Measurements from ENCODE around the gene OR2A5. TPM values are rescaled to one million over a fixed set of nuclear protein-coding genes. Genes with fewer than 3 reads are reported as not detected.
A peak's percentile ranks its signal among the peaks of the same experiment; 100 is the strongest.

Gene OR2A5
- polyA plus RNA-seq, 2 of the 4 experiments (the other 2 are of a cell fraction) = not detected

- Histone ChIP-seq H3K4me1 (no peaks in the 10 kb centered on the region), H3K27ac (no peak overlapping the region), H3K4me2 (no peak overlapping the region), H3K9me3 (no peaks in the 10 kb centered on the region), H3K4me3 (no peak overlapping the region)
- peak in 1 of 2 experiments; percentile 30 for DNase-seq (ENCODE audit: low read depth in 1 of 2, low spot score in 1 of 2)
- TF ChIP-seq SMC3 (IDR thresholded peaks at IDR 0.05) (peak; percentile 62), RAD21 (conservative IDR thresholded peaks at IDR 0.05 in 1 of 2, IDR thresholded peaks at IDR 0.05 in 1 of 2) (peak; percentile 77 to 79), HOXB5 (CRISPR knock-in tag; IDR thresholded peaks at IDR 0.05) (no peak), CTCF (IDR thresholded peaks at IDR 0.05) (peak; percentile 65), REST (IDR thresholded peaks at IDR 0.05) (no peak)
- peak; percentile 77 for FAIRE-seq
- WGBS (ENCODE audit: missing lambda C conversion rate) = 2% methylated on average over 3 of the region's 3 CpGs
- CTCF ChIA-PET = interaction anchor here (0.9 to 2.5 kb wide), 5 partner anchors 10 to 411 kb away, joined by 3 to 8 read pairs (median 4); partner anchors contain the start of gene TCAF1
- ATAC-seq = peak in 1 of 2 experiments; percentile 68; a peak in 4 of 6 replicates
- POLR2A ChIA-PET = no interaction called here
Observed at GRCh38 chr7:144027070-144027469, 21.7 kb upstream of the OR2A5 start.

- POLR2A ChIA-PET = interaction anchor here (1.4 kb wide), 1 partner anchor 126 kb away, joined by 3 read pairs; the partner anchor contains the start of gene TCAF1
- H3K4me2 ChIP-seq = no peak overlapping the region
- H3K4me3 ChIP-seq = no peak overlapping the region
- CTCF ChIA-PET = interaction anchor here (1.2 to 2.5 kb wide), 5 partner anchors 9 to 410 kb away, joined by 3 to 8 read pairs (median 4); partner anchors contain the start of gene TCAF1
- DNase-seq (ENCODE audit: low read depth in 1 of 2, low spot score in 1 of 2) = no peak
- 9% methylated on average over 1 of the region's 1 CpG for WGBS (ENCODE audit: missing lambda C conversion rate)
- no peak overlapping the region for H3K27ac ChIP-seq
- no peak for ATAC-seq
- TF ChIP-seq GATA3 (IDR thresholded peaks at IDR 0.05; ENCODE audit: borderline replicate concordance) (no peak), TP53 (CRISPR knock-in tag; IDR thresholded peaks at IDR 0.05) (no peak), FOXS1 (CRISPR knock-in tag; IDR thresholded peaks at IDR 0.05) (no peak)
- H3K9me3 ChIP-seq = no peaks in the 10 kb centered on the region
- FAIRE-seq = no peak
- no peaks in the 10 kb centered on the region for H3K4me1 ChIP-seq
Observed at GRCh38 chr7:144027974-144028373, 20.8 kb upstream of the OR2A5 start.

- ChIA-PET CTCF (interaction anchor here (1.2 to 2.5 kb wide), 5 partner anchors 8 to 409 kb away, joined by 3 to 8 read pairs (median 4); partner anchors contain the start of gene TCAF1), POLR2A (interaction anchor here (1.4 kb wide), 1 partner anchor 126 kb away, joined by 3 read pairs; the partner anchor contains the start of gene TCAF1)
- H3K4me2 ChIP-seq = no peak overlapping the region
- H3K9me3 ChIP-seq = no peaks in the 10 kb centered on the region
- no peaks in the 10 kb centered on the region for H3K4me1 ChIP-seq
- 65% methylated on average over 3 of the region's 3 CpGs for WGBS (ENCODE audit: missing lambda C conversion rate)
- H3K4me3 ChIP-seq = no peak overlapping the region
- no peak for ATAC-seq
- DNase-seq (ENCODE audit: low read depth in 1 of 2, low spot score in 1 of 2) = no peak
- no peak for TF ChIP-seq ELK1 (IDR thresholded peaks at IDR 0.05; ENCODE audit: low read depth, low read length)
- TF ChIP-seq MAZ (IDR thresholded peaks at IDR 0.05; ENCODE audit: borderline replicate concordance, low read depth, low read length) = no peak
- TF ChIP-seq KDM5A (IDR thresholded peaks at IDR 0.05) = no peak
- TF ChIP-seq NFE2L2 (conservative IDR thresholded peaks at IDR 0.05; ENCODE audit: low read length) = no peak
- no peak for TF ChIP-seq KDM1A (IDR thresholded peaks at IDR 0.05; ENCODE audit: low read depth)
- TF ChIP-seq MAX (IDR thresholded peaks at IDR 0.05) = no peak
- TF ChIP-seq E2F6 (IDR thresholded peaks at IDR 0.05; ENCODE audit: borderline replicate concordance, low read depth) = no peak
- TF ChIP-seq NPAS2 (CRISPR knock-in tag; IDR thresholded peaks at IDR 0.05; ENCODE audit: borderline replicate concordance) = no peak
- no peak for FAIRE-seq
- H3K27ac ChIP-seq = no peak overlapping the region
Observed at GRCh38 chr7:144028547-144028946, 20.2 kb upstream of the OR2A5 start.

Measured in A549 (cell line).